ENCODE measurements around the gene GPATCH2L.

The GPATCH2L gene

DNA sequence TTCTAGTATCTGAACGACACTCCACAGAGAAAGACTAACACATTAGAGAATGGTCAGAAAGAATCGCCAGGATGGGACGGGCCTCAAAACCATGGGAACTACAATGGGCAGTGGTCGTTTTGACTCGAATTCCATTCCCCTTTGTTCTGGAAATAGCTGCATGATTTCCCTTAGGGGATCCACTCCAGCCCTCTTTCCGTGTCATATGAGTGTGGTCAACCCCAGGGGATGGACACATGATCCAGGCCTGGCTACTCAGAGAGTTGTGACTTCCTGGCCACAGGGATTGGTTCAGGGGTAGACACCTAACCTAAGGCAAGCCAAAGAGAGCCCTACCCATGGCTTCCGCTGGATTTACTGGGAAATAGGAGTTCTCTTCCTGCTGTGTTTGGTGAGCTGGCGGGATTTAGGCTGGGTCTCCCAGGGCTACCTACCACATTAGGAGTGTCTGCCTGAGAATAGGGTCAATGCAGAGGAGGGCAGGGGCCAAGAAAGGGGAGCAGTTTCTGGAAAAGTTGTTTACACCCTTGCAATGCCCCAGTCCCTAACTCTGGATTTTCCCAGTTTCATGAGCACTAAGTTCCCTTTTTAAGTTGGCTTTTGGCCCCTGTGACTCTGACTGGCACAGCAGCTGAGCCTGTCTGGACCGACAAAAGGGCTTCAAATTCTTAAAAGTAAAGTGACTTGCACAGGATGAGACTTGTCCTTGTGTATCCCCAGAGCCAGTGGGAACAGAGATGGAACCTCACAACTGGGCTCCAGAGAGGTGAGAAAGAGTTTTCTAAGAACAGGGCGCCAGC is 28.1 kb upstream of the GPATCH2L start:
- no peak for DNase-seq
- H3K9me3 Mint-ChIP-seq: no peaks in the 10 kb centered on the region
- TF ChIP-seq, protein P1, sequence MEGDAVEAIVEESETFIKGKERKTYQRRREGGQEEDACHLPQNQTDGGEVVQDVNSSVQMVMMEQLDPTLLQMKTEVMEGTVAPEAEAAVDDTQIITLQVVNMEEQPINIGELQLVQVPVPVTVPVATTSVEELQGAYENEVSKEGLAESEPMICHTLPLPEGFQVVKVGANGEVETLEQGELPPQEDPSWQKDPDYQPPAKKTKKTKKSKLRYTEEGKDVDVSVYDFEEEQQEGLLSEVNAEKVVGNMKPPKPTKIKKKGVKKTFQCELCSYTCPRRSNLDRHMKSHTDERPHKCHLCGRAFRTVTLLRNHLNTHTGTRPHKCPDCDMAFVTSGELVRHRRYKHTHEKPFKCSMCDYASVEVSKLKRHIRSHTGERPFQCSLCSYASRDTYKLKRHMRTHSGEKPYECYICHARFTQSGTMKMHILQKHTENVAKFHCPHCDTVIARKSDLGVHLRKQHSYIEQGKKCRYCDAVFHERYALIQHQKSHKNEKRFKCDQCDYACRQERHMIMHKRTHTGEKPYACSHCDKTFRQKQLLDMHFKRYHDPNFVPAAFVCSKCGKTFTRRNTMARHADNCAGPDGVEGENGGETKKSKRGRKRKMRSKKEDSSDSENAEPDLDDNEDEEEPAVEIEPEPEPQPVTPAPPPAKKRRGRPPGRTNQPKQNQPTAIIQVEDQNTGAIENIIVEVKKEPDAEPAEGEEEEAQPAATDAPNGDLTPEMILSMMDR (IDR thresholded peaks at IDR 0.05): no peak
- H3K27me3 Mint-ChIP-seq (ENCODE audit: low read depth, poor library complexity): peaks cover 24% of the 10 kb centered on the region
- H3K4me1 Mint-ChIP-seq: peaks cover 31% of the 10 kb centered on the region
- no peak overlapping the region for H3K27ac Mint-ChIP-seq
- no peak overlapping the region for H3K4me3 Mint-ChIP-seq
- H3K36me3 Mint-ChIP-seq (ENCODE audit: low read depth): no peaks in the 10 kb centered on the region

DNA sequence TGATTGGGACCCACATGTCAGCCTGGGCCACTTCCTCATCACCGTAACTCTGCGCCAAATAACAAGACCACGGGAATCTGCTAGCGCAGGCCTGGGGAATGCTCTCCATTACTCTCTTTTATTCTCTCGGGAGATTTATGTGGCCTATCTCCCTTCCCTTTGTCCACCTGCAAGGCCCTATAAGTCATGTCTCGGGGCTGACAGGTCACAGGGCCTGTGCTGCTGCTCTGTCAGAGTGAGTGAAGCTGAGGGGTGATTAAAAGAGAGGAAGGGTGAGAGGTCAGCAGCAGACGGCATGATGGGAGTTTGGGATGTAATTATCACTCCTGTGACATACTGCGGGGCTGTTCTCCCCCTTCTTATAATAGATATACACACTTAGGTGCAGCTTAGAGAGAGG is 26.2 kb upstream of the GPATCH2L start:
- Mint-ChIP-seq H3K36me3 (ENCODE audit: low read depth) (no peaks in the 10 kb centered on the region), H3K27ac (no peak overlapping the region), H3K4me3 (peak overlapping the region; percentile 1), H3K27me3 (ENCODE audit: low read depth, poor library complexity) (peaks cover 38% of the 10 kb centered on the region), H3K4me1 (peaks cover 31% of the 10 kb centered on the region), H3K9me3 (no peaks in the 10 kb centered on the region)
- TF ChIP-seq, protein P1 (IDR thresholded peaks at IDR 0.05): no peak
- DNase-seq: peak; percentile 43

DNA sequence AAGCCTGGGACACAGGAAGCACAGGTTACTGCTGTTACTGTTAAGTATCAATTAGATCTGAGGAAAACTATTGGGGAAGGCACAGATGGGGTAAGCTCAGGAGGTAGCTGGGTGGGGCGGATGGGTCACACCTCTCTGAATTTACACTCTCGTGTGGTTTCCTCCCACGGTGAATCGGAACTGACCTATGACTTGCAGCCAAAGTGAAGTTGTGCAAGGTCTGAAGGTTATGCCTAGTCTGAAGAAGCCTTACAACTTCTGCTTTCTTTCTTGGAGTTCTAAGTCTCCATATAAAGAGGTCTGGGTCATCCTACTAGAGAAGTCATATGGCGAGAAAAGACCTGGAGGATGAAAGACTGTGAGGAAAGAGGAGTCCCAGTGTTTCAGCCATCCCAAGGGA is 25.6 kb upstream of the GPATCH2L start:
- H3K4me3 Mint-ChIP-seq: no peak overlapping the region
- no peak overlapping the region for H3K27ac Mint-ChIP-seq

DNA sequence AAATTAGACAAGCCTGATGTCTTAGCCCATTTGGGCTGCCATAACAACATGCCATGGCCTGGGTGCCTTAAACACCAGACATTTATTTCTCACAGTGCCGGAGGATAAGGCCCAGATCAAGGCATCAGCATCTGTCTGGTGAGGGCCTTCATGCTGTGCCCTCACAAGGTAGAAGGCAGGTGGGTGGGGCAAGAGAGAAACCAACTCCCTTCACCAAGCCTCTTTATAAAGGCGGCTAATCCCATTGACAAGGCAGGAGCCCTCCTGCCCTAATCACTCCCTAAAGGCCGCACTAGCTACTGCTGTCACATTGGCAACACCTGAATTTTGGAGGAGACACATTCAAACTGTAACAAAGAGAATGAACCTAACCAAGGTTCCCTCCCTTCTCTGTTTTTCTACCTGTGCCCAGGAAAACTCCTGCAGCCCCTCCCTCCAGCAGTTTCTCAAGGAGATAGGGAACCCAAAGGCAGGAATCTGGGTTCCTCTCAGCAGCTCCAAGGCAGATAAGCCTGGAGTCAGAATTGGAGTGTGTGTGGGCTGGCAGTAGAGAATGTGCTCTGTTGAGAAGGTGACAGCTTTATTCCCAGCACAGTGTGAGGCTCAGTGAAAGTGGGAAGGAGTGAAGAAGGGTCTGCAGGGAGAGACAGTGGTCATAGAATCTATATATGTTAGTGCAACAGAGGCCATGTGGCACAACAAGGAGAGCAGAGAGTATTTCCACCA is 21.7 kb upstream of the GPATCH2L start:
- Mint-ChIP-seq H3K27ac (no peak overlapping the region), H3K9me3 (no peaks in the 10 kb centered on the region), H3K27me3 (ENCODE audit: low read depth, poor library complexity) (peaks cover 71% of the 10 kb centered on the region), H3K4me3 (no peak overlapping the region), H3K36me3 (ENCODE audit: low read depth) (no peaks in the 10 kb centered on the region), H3K4me1 (peaks cover 16% of the 10 kb centered on the region)
- no peak for DNase-seq
- TF ChIP-seq, protein P1 (IDR thresholded peaks at IDR 0.05): no peak

More for the DNA sequence above, 25.6 kb upstream of the GPATCH2L start:
- no peaks in the 10 kb centered on the region for H3K9me3 Mint-ChIP-seq
- no peaks in the 10 kb centered on the region for H3K36me3 Mint-ChIP-seq (ENCODE audit: low read depth)
- peaks cover 35% of the 10 kb centered on the region for H3K4me1 Mint-ChIP-seq
- DNase-seq: no peak
- H3K27me3 Mint-ChIP-seq (ENCODE audit: low read depth, poor library complexity): peaks cover 44% of the 10 kb centered on the region
- TF ChIP-seq, protein P1 (IDR thresholded peaks at IDR 0.05): no peak

DNA sequence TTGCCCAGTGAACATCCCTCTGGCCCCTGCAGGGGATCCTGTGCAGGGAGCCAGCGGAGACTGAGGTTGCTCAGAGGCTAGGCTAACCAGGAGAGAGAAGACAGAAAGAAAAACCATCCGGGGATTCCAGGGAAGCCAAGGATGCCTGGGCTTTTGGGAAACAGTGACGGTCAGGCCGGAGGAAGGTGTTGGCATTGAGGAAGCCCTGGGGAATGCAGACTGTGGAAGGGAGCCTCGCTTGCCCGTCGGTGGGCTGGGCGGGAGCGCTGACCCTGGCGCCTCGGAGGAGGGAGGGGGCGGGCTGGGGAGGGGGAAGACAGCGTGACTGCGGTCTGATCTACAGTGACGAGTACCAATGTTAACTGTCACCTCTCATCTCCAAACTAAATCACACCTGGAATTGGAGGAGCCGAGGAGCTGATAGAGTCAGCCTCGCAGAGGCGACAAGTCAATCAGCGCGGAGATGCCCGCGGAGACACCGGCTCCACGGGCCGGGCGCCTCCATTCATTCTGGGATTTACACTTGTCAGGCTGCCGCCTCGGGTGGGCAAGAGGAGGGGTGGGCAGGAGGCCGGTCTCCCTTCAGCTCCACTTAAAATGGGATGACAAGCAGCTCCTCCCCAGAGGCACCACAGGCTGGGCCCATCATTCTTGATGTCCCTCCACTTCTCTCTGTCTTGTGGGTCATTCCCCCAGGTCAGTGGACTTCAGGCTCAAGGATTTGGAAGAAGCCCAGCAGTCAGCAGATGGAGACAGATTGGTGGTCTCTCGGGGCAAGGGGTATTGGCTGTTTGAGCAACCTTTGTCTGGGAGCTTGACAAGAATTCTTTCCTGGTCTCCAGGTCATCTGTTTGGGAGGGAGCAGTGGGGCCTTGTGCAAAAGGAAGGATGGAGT is 20.4 kb upstream of the GPATCH2L start:
- H3K27me3 Mint-ChIP-seq (ENCODE audit: low read depth, poor library complexity): peaks cover 79% of the 10 kb centered on the region

More for the DNA sequence above, 20.4 kb upstream of the GPATCH2L start:
- no peak overlapping the region for H3K27ac Mint-ChIP-seq
- no peak for DNase-seq
- TF ChIP-seq, protein P1 (IDR thresholded peaks at IDR 0.05): no peak
- no peaks in the 10 kb centered on the region for H3K36me3 Mint-ChIP-seq (ENCODE audit: low read depth)
- H3K9me3 Mint-ChIP-seq: no peaks in the 10 kb centered on the region
- peaks cover 4% of the 10 kb centered on the region for H3K4me1 Mint-ChIP-seq
- H3K4me3 Mint-ChIP-seq: no peak overlapping the region
